ENCODE data around the gene POLR2M.
A peak's percentile ranks its signal among the peaks of the same experiment; 100 is the strongest.

POLR2M gene

GRCh38 chr15:57691082-57691481, 15.4 kb upstream of the POLR2M start:
- DNase-seq, result no peak

GRCh38 chr15:57692709-57693108, 13.8 kb upstream of the POLR2M start:
- DNase-seq, result no peak

- DNase-seq, result no peak
These were observed 12.2 kb upstream of the POLR2M start for GRCh38 chr15:57694279-57694678.

- DNase-seq, result no peak
These were observed 10.4 kb upstream of the POLR2M start for GRCh38 chr15:57696146-57696545.

GRCh38 chr15:57697588-57697987, 8.9 kb upstream of the POLR2M start:
- no peak for DNase-seq

DNA sequence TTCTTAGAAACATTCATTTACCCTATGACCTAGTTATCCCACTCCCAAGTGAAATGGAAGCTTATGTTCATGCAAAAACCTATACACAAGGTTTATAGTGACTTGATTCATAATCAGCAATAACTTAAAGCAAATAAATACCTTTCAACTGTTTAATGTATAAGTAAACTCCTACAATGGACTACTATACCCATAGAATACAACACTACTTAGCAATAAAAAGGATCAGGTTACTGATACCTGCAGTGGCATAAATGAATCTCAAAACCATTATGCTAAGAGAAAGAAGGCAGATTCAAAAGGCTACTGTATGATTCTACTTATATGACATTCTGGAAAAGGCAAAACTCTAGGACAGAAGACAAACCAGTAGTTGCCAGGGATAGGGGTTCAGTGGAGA, 8.3 kb upstream of the POLR2M start:
- DNase-seq, result no peak

DNA sequence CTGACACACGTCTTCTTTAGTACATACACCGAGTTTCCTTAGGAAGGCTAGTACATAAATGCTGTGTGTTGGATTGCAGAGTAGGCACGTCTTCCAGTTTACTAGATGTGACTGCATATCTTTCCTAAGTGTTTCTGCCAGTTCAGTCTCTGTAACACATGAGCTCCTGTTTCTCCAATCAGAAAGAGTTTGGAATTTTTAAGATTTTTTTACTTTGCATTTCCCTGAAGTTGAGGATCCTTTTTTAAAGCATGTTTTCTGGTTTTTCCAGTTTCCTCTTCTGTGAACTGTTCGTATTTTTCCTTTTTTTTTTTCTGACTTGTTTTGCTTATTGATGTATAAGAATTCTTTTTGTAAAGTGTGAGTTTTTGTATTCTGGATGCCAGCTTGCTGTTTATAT, 7.5 kb upstream of the POLR2M start:
- DNase-seq, result no peak

DNA sequence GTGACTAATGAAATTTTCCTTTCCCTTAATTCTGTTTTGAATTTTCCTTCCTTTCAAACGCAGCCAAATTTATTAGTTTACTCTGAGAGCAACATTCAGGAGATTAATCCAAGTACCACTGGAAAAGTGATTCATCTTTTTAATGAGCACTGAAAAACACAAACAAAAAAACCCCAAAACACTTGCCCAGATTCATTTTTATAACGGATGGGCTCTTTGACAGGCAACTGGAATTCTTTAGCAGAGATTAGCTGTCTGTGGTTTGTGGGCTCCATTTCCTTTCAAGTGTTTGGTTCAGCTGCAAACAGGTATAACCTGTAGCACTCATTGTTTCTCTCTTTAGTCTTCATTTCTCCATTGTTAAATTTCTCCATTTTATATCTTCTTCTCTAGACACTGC, 3.1 kb upstream of the POLR2M start:
- no peak for DNase-seq

GRCh38 chr15:57704441-57704840, 2.1 kb upstream of the POLR2M start:
- DNase-seq, result no peak

DNA sequence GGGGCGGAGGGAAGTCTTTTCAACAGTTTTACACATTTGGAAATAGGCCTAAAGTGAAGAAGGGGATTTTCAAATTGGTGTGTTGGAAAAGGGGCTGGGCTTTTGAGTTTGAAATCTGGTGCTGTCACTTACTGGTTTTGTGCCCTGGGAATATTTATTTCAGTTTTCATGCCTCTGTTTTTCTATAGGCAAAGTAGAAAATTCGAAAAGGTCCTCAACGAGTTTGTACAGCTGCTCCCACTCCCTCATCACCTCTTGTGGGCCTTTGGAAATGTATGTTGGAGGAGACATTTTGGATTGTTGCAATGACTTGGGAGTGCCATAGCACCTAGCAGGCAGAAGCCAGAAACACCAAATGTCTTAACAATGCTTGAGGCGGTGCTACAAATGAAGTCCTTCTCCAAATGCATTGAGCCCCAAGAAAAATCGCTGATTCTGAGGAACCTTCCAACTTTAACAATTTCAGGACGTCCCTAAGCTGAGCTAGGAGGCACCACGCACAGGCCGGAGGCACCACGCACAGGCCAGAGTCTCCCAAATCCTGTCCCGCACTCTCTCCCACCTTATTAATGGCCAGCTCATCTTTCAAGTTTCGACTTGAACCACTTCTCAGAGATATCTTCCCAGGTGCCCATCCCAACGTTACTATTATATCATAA, 639 bp upstream of the POLR2M start:
- DNase-seq, result peak in 2 of 56 donors; percentile 31 to 46

GRCh38 chr15:57708047-57708446, 1.5 kb downstream of the POLR2M start:
- no peak for DNase-seq

- DNase-seq, result no peak
These were observed 11.8 kb downstream of the POLR2M start for GRCh38 chr15:57718309-57718708.

GRCh38 chr15:57720867-57721266, 14.4 kb downstream of the POLR2M start:
- no peak for DNase-seq

DNA sequence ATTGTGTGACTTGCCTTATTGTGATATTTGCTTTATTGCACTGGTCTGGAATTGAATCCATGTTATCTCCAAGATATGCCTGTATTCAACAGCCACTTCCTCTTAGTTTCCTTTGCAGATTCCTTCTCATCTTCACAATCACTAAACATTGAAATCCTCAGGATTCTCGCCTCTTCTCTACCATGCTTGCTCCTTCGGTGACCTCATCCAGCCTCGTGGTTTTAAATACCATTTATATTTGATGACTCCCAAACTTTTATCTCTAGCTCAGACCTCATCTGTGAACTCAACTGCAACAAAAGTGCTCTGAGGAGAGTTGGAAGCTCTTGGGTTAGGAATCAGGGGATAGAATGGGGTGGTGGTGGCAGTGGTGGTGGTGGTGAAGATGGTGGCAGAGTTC, 19.9 kb downstream of the POLR2M start:
- DNase-seq, result no peak

DNA sequence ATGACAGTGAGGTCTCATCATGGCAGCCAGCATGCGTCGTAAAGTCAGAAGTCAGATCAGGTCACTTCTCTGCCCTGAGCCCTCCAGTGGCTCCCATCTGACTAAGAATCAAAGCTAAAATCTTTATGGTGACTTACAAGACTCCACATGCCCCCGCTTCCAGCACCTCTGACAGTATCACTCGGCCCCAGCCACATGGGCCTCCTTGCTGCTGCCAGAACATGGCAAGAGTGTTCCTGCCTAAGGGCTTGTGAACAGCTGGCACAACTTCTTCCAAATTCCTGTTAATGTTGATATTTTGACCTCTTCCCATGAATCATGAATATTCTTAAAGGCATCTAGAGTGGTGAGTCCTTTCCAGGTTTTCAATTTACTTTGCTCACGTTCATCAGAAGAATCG, 20.5 kb downstream of the POLR2M start:
- DNase-seq, result no peak

- DNase-seq, result peak in 17 of 56 donors; percentile 5 to 76 (median 30)
These were observed 21.9 kb downstream of the POLR2M start for GRCh38 chr15:57728436-57728835.

DNA sequence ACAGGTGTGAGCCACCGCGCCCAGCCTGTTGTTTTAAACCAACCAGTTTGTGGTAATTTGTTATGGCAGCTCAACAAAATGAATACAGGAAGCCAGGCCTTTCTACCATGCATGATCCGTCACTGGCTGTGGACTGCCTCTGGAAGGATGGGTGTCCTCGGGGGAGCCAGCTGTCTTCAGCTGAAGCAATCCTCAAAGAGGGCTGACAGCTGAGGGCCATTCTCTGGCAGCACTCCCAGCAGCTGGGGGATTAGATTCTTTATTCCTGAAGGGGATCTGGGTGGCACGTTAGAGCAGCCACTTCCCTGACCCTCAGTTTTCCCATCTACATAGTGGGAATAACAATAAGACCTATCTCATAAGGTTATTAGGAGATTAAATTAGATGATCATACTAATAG, 24.4 kb downstream of the POLR2M start:
- no peak for DNase-seq

DNA sequence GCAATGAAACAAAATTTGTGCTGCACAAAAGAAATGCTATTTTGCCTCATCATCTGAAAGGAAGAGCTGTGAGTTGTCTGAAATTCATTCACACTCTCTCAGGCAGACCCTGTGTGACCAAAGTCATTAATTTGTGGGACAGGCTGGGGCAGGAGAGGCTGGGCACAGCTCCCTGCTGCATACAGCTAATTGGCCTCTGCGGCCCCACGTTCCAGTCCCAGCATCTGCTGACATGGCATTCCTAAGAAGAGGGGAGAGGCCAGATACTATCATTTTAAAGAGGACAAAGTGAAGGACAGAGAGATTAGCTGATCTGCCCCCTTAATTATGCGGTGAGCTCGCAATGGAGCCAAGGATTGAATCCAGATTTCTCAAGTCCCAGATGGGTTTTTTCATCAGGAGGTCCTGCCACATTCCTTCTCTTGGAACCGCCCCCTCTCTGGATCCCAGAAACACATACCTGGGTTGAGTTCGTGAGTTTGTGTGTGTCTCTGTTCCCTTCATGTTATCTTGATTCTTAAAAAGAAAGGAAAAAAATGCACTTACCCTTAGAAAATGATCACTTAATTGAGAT, 25.1 kb downstream of the POLR2M start:
- DNase-seq, result no peak

DNA sequence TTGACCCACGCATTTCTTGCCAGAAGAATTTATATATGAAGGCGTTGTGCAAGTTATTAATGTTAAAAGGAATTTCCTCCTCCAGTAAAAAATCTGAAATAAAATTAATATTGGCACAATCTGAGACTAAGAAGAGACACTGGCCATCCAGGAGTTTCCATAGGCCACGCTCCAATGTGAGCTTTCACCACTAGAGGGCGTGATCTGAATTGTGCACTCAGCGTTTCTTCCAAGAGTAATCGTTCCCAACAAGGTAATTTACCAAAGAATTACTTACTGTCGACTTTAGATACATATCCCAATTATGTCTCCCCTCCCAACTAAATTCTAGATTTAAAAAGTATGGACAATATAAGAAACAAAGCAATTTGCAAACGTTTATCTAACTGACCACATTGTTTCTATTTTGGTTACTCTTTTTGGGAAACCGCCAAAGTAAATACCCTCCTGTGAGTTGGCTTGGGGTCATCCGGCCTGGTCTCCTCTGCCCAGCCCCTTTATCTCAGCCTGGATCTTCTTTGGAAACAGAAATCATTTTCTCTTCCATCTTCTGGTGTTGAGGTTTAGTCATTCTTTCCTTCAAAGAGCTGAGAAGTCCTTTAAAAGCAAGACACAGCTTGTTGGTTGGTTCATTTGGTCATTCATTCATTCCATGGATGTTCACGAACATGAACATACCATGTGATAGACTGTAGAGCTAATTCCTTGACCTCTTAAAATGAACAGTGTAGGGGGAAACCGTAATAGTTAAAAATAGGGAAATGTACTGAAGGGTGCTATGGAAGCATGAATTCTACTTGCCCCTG, 26.2 kb downstream of the POLR2M start:
- DNase-seq, result peak in 28 of 56 donors; percentile 2 to 70 (median 18)

DNA sequence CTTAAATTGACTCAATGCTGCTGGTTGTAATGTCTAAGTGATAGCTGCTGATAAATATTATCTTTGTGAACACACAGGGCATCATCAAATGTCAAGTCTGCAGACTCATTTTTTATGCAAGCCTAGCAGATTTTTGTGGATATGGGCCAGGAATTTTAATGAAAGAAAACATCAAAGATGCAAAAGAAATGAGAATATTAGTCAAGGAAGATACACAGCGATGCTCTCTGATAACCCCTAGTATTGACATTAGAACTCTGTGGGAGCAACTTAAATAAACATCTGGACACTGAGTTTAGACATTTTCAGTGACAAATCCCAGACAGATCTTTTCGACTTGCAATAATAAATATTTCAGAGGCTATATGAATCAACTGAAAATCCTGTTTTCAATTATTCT, 28.3 kb downstream of the POLR2M start:
- DNase-seq, result no peak

GRCh38 chr15:57735431-57735830, 28.9 kb downstream of the POLR2M start:
- DNase-seq, result no peak

- peak in 12 of 56 donors; percentile 5 to 38 (median 14) for DNase-seq
These were observed 29.4 kb downstream of the POLR2M start for GRCh38 chr15:57735891-57736290.

GRCh38 chr15:57736591-57736990, 30.1 kb downstream of the POLR2M start:
- DNase-seq, result no peak
